Measurements from ENCODE around the gene LYST.

GRCh38 chr1:235648954-235649367 is 217.7 kb downstream of the LYST start:
- TF ChIP-seq MXI1 (IDR thresholded peaks at IDR 0.05; ENCODE audit: low read depth, low read length) (no peak), ELF1 (IDR thresholded peaks at IDR 0.05) (no peak), CTCF (IDR thresholded peaks at IDR 0.05) (no peak), CHD2 (IDR thresholded peaks at IDR 0.05; ENCODE audit: low read length, partially characterized antibody) (no peak), GATA2 (CRISPR knock-in tag; IDR thresholded peaks at IDR 0.05) (no peak)
